Measurements from ENCODE around the gene PTGES2.
"Not testable (repeated sequence)": the region's sequence is repeated elsewhere in the genome, so short reads cannot be mapped to it uniquely, and the experiment has no call there.

PTGES2 gene

DNA sequence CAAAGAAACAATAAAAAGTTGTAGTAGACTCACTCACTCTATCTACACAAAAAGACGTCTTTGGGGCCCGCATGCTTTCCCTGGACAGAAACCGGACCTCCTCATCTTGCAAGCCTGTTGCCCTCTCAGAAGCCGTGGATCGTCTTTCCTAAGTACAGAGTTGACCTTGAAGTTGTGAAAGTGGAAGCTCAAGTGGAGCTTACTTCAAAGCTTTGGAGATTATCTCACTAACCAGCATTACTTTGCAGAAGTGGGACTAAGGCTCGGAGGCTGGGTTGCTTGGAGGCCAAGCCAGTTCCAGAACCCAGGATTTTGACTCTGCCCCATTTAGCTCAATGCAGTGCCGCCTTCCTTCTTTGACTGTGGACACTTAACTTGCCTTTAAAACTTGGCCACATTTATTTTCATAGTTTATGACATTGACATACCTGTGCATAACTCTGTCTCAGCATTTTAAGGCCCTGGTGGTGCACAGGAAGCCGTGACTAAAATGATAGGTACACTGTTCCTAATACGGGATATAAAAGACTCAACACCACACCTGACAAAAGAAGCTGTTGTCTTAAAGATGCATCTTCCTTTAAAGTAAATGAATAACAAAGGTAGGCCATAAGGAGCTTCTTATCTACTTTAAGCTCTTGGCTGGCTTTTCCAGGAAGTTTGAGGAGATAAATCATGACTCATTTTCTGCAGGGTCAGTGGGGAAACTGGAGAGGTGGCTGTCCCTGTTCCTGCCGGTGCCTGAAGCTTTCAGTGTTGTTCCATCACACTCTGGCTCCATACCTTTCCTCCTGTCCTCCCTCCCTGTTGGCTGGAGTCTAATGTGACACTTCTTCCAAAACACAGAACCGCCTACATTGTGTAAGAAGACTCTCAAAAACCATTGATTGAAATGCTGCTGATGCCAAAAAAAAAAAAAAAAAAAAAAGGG, 48.8 kb downstream of the PTGES2 start:
- peaks cover 0 to 57% (median 21%) of the 10 kb centered on the region in 4 donors for H3K4me1 ChIP-seq
- intact Hi-C loops (cut with DNase I; ENCODE audit: low total_unique reads): no loop called here
- H3K27me3 ChIP-seq: no peaks in the 10 kb centered on the region
- H3K9me3 ChIP-seq: no peaks in the 10 kb centered on the region
- H3K4me3 ChIP-seq: no peak overlapping the region
- TF ChIP-seq, protein P1, sequence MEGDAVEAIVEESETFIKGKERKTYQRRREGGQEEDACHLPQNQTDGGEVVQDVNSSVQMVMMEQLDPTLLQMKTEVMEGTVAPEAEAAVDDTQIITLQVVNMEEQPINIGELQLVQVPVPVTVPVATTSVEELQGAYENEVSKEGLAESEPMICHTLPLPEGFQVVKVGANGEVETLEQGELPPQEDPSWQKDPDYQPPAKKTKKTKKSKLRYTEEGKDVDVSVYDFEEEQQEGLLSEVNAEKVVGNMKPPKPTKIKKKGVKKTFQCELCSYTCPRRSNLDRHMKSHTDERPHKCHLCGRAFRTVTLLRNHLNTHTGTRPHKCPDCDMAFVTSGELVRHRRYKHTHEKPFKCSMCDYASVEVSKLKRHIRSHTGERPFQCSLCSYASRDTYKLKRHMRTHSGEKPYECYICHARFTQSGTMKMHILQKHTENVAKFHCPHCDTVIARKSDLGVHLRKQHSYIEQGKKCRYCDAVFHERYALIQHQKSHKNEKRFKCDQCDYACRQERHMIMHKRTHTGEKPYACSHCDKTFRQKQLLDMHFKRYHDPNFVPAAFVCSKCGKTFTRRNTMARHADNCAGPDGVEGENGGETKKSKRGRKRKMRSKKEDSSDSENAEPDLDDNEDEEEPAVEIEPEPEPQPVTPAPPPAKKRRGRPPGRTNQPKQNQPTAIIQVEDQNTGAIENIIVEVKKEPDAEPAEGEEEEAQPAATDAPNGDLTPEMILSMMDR (IDR thresholded peaks at IDR 0.05): no peak
- no peak overlapping the region for H3K27ac ChIP-seq
- no peaks in the 10 kb centered on the region for H3K36me3 ChIP-seq
- DNase-seq: no peak

DNA sequence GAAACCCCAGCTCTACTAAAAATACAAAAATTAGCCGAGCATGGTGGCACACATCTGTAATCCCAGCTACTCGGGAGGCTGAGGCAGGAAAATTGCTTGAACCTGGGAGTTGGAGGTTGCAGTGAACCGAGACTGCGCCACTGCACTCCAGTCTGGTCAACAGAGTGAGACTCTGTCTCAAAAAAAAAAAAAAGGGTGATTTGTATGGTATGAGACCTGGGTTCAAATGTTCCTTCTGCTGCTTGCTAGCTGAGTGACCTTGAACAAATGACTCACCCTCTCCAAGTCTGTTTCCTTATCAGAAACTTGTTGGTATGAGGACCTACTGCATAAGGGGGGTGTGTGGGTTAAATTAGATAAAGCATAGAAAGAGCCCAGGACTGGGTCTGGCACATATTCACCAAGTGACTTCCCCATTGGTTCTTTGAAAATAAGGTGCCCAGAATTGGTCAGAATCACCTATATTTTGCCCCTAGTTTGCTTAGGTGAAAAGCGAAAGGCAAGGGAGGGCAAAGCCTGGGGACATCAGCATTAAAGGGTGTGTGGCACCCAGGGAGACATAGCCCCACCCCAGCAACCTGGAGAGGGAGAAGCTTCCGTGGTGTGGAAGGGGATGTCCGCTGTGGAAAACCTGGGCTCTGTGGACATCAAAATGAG, 49.6 kb downstream of the PTGES2 start:
- Histone ChIP-seq H3K27me3 (no peaks in the 10 kb centered on the region), H3K27ac (no peak overlapping the region), H3K9me3 (no peaks in the 10 kb centered on the region), H3K4me3 (no peak overlapping the region), H3K4me1 (peaks cover 0 to 65% (median 28%) of the 10 kb centered on the region in 4 donors), H3K36me3 (no peaks in the 10 kb centered on the region)
- intact Hi-C loops (cut with DNase I; ENCODE audit: low total_unique reads): no loop called here
- no peak for DNase-seq
- TF ChIP-seq, protein P1 (IDR thresholded peaks at IDR 0.05): no peak

DNA sequence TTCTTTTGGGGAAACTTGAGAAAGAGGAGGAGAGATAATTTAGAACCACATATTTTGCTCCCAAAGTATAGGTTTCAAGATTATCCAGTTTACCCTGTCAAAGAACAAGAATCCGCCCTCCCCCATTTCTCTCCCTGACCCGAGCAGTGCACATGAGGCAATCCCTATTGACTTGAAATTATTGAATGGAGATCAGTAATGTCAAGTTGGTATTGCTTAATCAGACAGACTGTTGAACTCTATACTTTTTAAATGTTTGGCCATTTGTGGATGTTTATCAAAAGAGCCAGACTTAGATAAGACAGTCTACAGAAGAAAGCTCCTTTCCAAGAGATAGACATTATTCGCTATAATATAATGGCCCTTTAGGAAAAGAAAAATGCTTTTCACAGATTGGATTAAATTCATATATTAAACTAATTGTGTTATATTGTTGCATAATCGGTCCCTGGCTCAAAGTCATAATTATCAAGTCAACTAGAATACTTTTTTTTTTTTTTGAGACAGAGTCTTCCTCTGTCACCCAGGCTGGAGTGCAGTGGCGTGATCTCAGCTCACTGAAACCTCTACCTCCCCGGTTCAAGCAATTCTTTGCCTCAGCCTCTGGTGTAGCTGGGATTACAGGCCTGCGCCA, 54.2 kb downstream of the PTGES2 start:
- Histone ChIP-seq H3K27ac (peak overlapping the region; percentile 78 to 95), H3K36me3 (no peaks in the 10 kb centered on the region), H3K9me3 (no peaks in the 10 kb centered on the region), H3K4me3 (no peak overlapping the region), H3K4me1 (peaks cover 0 to 75% (median 37%) of the 10 kb centered on the region in 4 donors), H3K27me3 (no peaks in the 10 kb centered on the region)
- intact Hi-C loops (cut with DNase I; ENCODE audit: low total_unique reads): no loop called here
- TF ChIP-seq, protein P1 (IDR thresholded peaks at IDR 0.05): no peak
- peak in 1 of 2 donors; percentile 58 for DNase-seq

DNA sequence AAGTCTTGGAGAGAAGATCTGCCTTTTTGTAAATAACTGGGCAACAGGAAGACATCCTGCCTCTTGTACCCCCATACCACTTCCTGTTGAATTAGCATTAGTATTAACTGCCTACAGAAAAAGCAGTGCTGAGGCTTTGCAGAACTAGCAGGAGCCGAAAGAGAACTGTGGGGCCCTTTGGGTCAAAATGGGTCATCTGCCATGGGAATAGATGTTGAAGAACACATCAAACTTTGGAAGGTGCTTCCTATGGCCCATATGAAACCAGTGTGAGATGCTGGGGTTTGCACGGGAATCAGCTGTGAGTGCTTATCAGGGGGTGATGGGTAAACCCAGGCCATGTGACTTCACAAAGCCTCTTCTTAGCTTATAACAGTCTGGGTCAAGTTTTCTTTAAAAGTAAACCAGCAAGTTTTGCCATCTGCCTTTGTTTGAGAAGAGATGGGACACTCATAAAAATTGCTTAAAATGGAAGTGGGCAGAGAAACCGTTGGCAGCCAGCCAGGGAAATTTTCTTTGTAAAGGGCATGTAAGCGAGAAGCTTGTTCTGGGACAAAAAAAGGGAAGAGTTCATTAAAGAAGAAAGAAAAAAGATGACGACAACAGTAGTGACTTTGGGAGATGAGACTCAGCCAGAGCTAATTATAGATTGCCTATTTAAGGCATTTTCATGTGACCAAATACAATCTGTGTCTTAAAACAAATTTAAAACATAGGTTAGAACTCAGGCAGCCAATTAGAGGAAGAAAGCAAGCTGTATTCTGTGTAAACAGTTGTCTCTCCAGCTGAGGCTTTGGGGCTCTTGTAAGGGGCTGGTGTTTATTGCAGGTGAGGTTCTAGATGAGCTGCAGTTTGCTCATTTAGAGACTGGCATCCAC, 55.1 kb downstream of the PTGES2 start:
- TF ChIP-seq, protein P1 (IDR thresholded peaks at IDR 0.05): no peak

DNA sequence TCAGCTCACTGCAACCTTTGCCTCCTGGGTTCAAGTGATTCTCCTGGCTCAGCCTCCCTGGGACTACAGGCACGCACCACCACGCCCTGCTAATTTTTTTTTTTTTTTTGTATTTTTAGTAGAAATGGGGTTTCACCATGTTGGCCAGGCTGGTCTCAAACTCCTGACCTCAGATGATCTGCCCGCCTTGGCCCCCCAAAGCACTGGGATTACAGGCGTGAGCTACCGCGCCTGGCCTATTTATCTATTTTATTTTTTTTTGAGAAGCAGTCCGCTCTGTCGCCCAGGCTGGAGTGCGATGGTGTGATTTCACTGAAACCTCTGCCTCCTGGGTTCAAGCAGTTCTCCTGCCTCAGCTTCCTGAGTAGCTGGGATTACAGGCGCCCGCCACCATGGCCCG, 56.1 kb downstream of the PTGES2 start:
- peak overlapping the region; percentile 78 to 95 for H3K27ac ChIP-seq
- H3K27me3 ChIP-seq; H3K4me3 ChIP-seq; intact Hi-C loops (cut with DNase I; ENCODE audit: low total_unique reads); H3K36me3 ChIP-seq; DNase-seq; H3K9me3 ChIP-seq: not testable (repeated sequence)
- peaks cover 4 to 74% (median 41%) of the 10 kb centered on the region in 4 donors for H3K4me1 ChIP-seq

More for the DNA sequence above, 55.1 kb downstream of the PTGES2 start:
- intact Hi-C loops (cut with DNase I; ENCODE audit: low total_unique reads): no loop called here
- H3K4me3 ChIP-seq: no peak overlapping the region
- DNase-seq: peak; percentile 93 to 94
- H3K36me3 ChIP-seq: no peaks in the 10 kb centered on the region
- H3K27me3 ChIP-seq: no peaks in the 10 kb centered on the region
- H3K27ac ChIP-seq: peak overlapping the region; percentile 78 to 95
- H3K9me3 ChIP-seq: no peaks in the 10 kb centered on the region
- H3K4me1 ChIP-seq: peaks cover 0 to 68% (median 35%) of the 10 kb centered on the region in 4 donors

Measured in tibial artery (tissue), 4 donors.